PC-3 (cell line): ENCODE data around the gene XRCC6. TPM values are rescaled to one million over a fixed set of nuclear protein-coding genes. Genes with fewer than 3 reads are reported as not detected.
"Not testable (repeated sequence)": the region's sequence is repeated elsewhere in the genome, so short reads cannot be mapped to it uniquely, and the experiment has no call there.

ENCODE experiments used
- ATAC-seq: fragments of 200-7000 bp; cut with Tn5 transposase; 2 replicates; pipeline ENCODE4 v1.9.1; 2020; ENCODE audit warnings: mild to moderate bottlenecking, moderate library complexity
- BruUV-seq: library from RNA; stranded (reverse); fragments of 400-500 nt; replicated peaks from 2 replicates; lab custom pipeline; 2021; lab: Mats Ljungman, UMichigan
- CTCF ChIA-PET: fragments of 300-600 bp; sonication (Branson Sonifier 250); formaldehyde crosslinking; loops from one replicate; lab custom pipeline; 2022; ENCODE audit warnings: antibody characterized with exemption; lab: Charles Lee
- POLR2A ChIA-PET: fragments of 300-600 bp; sonication (Branson Sonifier 250); formaldehyde crosslinking; loops from one replicate; lab custom pipeline; 2022; ENCODE audit warnings: antibody characterized with exemption; ENCODE audit not compliant: unreplicated experiment; lab: Charles Lee
- DNase-seq: peaks from one replicate; pipeline ENCODE4 v3.0.0-alpha.2; 2015
- H2AFZ ChIP-seq: fragments of 300-600 bp; sonication (generic); 2 replicates; pipeline ENCODE4 v1.6.0; 2016; ENCODE audit warnings: antibody characterized with exemption, low read length
- H3F3A ChIP-seq: fragments of 300-600 bp; sonication (generic); one replicate; pipeline ENCODE4 v1.6.0; 2017; ENCODE audit warnings: antibody characterized with exemption, low read length, control low read depth, mild to moderate bottlenecking; ENCODE audit not compliant: unreplicated experiment
- H3K27ac ChIP-seq: fragments of 300-600 bp; sonication (generic); 2 replicates; pipeline ENCODE4 v1.5.1; 2016; ENCODE audit warnings: mild to moderate bottlenecking, low read length
- H3K27me3 ChIP-seq: fragments of 300-600 bp; sonication (generic); 2 replicates; pipeline ENCODE4 v1.6.1; 2016; ENCODE audit warnings: low read length, mixed read lengths
- H3K36me3 ChIP-seq: fragments of 300-600 bp; sonication (generic); 2 replicates; pipeline ENCODE4 v1.6.1; 2016; ENCODE audit warnings: low read depth, mixed run types, low read length, mixed read lengths
- H3K4me1 ChIP-seq: fragments of 300-600 bp; sonication (generic); 2 replicates; pipeline ENCODE4 v1.5.1; 2016; ENCODE audit warnings: low read length; ENCODE audit not compliant: insufficient read depth
- H3K4me2 ChIP-seq: fragments of 300-600 bp; sonication (generic); 2 replicates; pipeline ENCODE4 v1.6.0; 2016; ENCODE audit warnings: low read length
- H3K4me3 ChIP-seq: fragments of 300-600 bp; sonication (generic); 2 replicates; pipeline ENCODE4 v1.5.1; 2016; ENCODE audit warnings: mild to moderate bottlenecking, low read length, mixed read lengths
- H3K79me2 ChIP-seq: fragments of 300-600 bp; sonication (generic); 2 replicates; pipeline ENCODE4 v1.6.1; 2017; ENCODE audit warnings: low read length, mixed read lengths
- H3K9ac ChIP-seq: fragments of 300-600 bp; sonication (generic); 2 replicates; pipeline ENCODE4 v1.6.0; 2016; ENCODE audit warnings: mild to moderate bottlenecking, low read length
- H3K9me2 ChIP-seq: fragments of 300-600 bp; sonication (generic); replicated peaks from 2 replicates; pipeline ENCODE4 v1.6.1; 2016; ENCODE audit warnings: mixed run types, low read length, mixed read lengths
- H3K9me3 ChIP-seq: fragments of 300-600 bp; sonication (generic); 2 replicates; pipeline ENCODE4 v1.6.1; 2016; ENCODE audit warnings: low read length, mixed read lengths
- H4K20me1 ChIP-seq: fragments of 300-600 bp; sonication (generic); 2 replicates; pipeline ENCODE4 v1.6.1; 2016; ENCODE audit warnings: low read length, mixed read lengths
- CTCF ChIP-seq: fragments of 300-600 bp; sonication (generic); conservative IDR thresholded peaks from 2 replicates; pipeline ENCODE4 v1.5.1; 2017; ENCODE audit warnings: antibody characterized with exemption, low read depth, mild to moderate bottlenecking, low read length
- EZH2 ChIP-seq: fragments of 300-600 bp; sonication (generic); IDR thresholded peaks from one replicate; pipeline ENCODE4 v1.6.1; 2017; ENCODE audit warnings: antibody characterized with exemption, mild to moderate bottlenecking, low read length; ENCODE audit not compliant: unreplicated experiment
- EZH2phosphoT487 ChIP-seq: fragments of 300-600 bp; sonication (generic); IDR thresholded peaks from 2 replicates; pipeline ENCODE4 v1.6.1; 2018; ENCODE audit warnings: mild to moderate bottlenecking, antibody characterized with exemption, low read length, borderline replicate concordance
- intact Hi-C: fragments of 100-400 bp; cut with micrococcal nuclease; formaldehyde crosslinking; loops from 2 replicates; pipeline ENCODE4 v1.9.0; 2023
- total RNA-seq: library from RNA; depleted of rRNA; stranded (reverse); fragments of >200 nt; gene quantifications from 2 replicates; pipeline ENCODE4 v1.2.3, GENCODE V29; 2014

Gene XRCC6
- total RNA-seq, 1 experiment from 2014 or later, result 432 TPM

GRCh38 chr22:41589391-41590241 is 31.5 kb upstream of the XRCC6 start, which contains the start of gene PMM1:
PMM1 (minus strand) TSS chr22:41589840; CDS start chr22:41589805, 35 bp downstream.
- peak; percentile 94 for ATAC-seq
- POLR2A ChIA-PET, result interaction anchor here (0.6 to 0.8 kb wide), 6 partner anchors 31 to 501 kb away, joined by 3 to 17 read pairs (median 6); partner anchors contain the start of genes DESI1, NDUFA6 and XRCC6

GRCh38 chr22:41593336-41593960 is 27.6 kb upstream of the XRCC6 start:
- ATAC-seq, H3K4me1 ChIP-seq, H3K79me2 ChIP-seq, intact Hi-C loops, H3K4me2 ChIP-seq, H4K20me1 ChIP-seq, H3K27ac ChIP-seq, H3K9me2 ChIP-seq, H3K27me3 ChIP-seq, H3K4me3 ChIP-seq, H3K36me3 ChIP-seq, BruUV-seq, H2AFZ ChIP-seq, H3K9me3 ChIP-seq, H3K9ac ChIP-seq, H3F3A ChIP-seq, DNase-seq, CTCF ChIA-PET: not testable (repeated sequence)
- POLR2A ChIA-PET, result interaction anchor here (0.6 kb wide), 1 partner anchor 36 kb away, joined by 6 read pairs; no protein-coding TSS in a partner anchor

More at GRCh38 chr22:41589391-41590241, 31.5 kb upstream of the XRCC6 start, which contains the start of gene PMM1:
- TF ChIP-seq EZH2phosphoT487 (no peak), CTCF (no peak), EZH2 (no peak)
- CTCF ChIA-PET, result interaction anchor here (0.6 to 1.5 kb wide), 4 partner anchors 13 to 77 kb away, joined by 3 to 11 read pairs (median 4); partner anchors contain the start of gene POLR3H
- H3F3A ChIP-seq, result no peaks in the 10 kb centered on the region
- H3K36me3 ChIP-seq, result no peaks in the 10 kb centered on the region
- no peaks in the 10 kb centered on the region for H3K9me2 ChIP-seq
- peaks cover 14% of the 10 kb centered on the region for H3K79me2 ChIP-seq
- DNase-seq, result peak; percentile 98
- H3K27me3 ChIP-seq, result no peaks in the 10 kb centered on the region
- intact Hi-C loops, result no loop called here
- H2AFZ ChIP-seq, result peak within 1 kb of the TSS; percentile 82
- H3K27ac ChIP-seq, result no peak within 1 kb of the TSS
- H3K4me1 ChIP-seq, result peaks cover 17% of the 10 kb centered on the region
- peak within 1 kb of the TSS; percentile 99 for H3K4me2 ChIP-seq
- no peaks in the 10 kb centered on the region for H3K9me3 ChIP-seq
- peak within 1 kb of the TSS; percentile 70 for H3K9ac ChIP-seq
- H3K4me3 ChIP-seq, result peak within 1 kb of the TSS; percentile 94
- no peaks in the 10 kb centered on the region for H4K20me1 ChIP-seq
- no TSS peak for BruUV-seq

- H3K36me3 ChIP-seq, result no peaks in the 10 kb centered on the region
- no peak overlapping the region for H2AFZ ChIP-seq
- no peak for DNase-seq
- no peaks in the 10 kb centered on the region for H3K27me3 ChIP-seq
- ChIA-PET POLR2A (no interaction called here), CTCF (no interaction called here)
- no peak overlapping the region for H3K9ac ChIP-seq
- TF ChIP-seq EZH2, result no peak
- no peak for TF ChIP-seq EZH2phosphoT487
- no peak for TF ChIP-seq CTCF
- no peaks in the 10 kb centered on the region for H4K20me1 ChIP-seq
- H3K4me1 ChIP-seq, result 0 out of 2 replicates have a peak, but pooled peaks cover 3% of the 10 kb centered on the region
- no peaks in the 10 kb centered on the region for H3K9me2 ChIP-seq
- H3K27ac ChIP-seq, result no peak overlapping the region
- intact Hi-C loops, result loop anchor here (2.0 kb wide), 1 partner anchor 41 kb away; no protein-coding TSS in a partner anchor
- ATAC-seq, result no peak
- no peak overlapping the region for H3K4me2 ChIP-seq
- no peaks in the 10 kb centered on the region for H3F3A ChIP-seq
- H3K79me2 ChIP-seq, result no peaks in the 10 kb centered on the region
- BruUV-seq, result no TSS peak
- no peaks in the 10 kb centered on the region for H3K9me3 ChIP-seq
- no peak overlapping the region for H3K4me3 ChIP-seq
These were observed 25.4 kb upstream of the XRCC6 start for GRCh38 chr22:41595703-41596102.
